Sciatic nerve (tissue), 2 donors: Measurements from ENCODE around the gene ZNF121. TPM values are rescaled to one million over a fixed set of nuclear protein-coding genes. Genes with fewer than 3 reads are reported as not detected.
"Not testable (repeated sequence)": the region's sequence is repeated elsewhere in the genome, so short reads cannot be mapped to it uniquely, and the experiment has no call there.

Source experiments
- ATAC-seq: fragments of 200-7000 bp; cut with Tn5 transposase; one replicate; pipeline ENCODE4 v1.9.1; 2020; ENCODE audit warnings: mild to moderate bottlenecking, moderate library complexity
- DNase-seq: peaks from one replicate; pipeline ENCODE4 v3.0.0-alpha.2; 2020; ENCODE audit warnings: low spot score
- intact Hi-C: fragments of 100-400 bp; cut with DNase I; formaldehyde crosslinking; loops from one replicate; pipeline ENCODE4 v1.14.2; 2022
- total RNA-seq: library from RNA; stranded (reverse); fragmentation: NEBNext Ultra II Directional; extraction: Animal tissue kit (Norgen Biotek cat#: 25700); gene quantifications from one replicate; pipeline ENCODE4 v1.2.1, GENCODE V29; 2021
- donor health status: DM: no; HTN: no; CAD: no.
- donor health status: DM: no; HTN: no; CAD: no.

ZNF121 gene
- total RNA-seq, result 31.8 TPM

DNA sequence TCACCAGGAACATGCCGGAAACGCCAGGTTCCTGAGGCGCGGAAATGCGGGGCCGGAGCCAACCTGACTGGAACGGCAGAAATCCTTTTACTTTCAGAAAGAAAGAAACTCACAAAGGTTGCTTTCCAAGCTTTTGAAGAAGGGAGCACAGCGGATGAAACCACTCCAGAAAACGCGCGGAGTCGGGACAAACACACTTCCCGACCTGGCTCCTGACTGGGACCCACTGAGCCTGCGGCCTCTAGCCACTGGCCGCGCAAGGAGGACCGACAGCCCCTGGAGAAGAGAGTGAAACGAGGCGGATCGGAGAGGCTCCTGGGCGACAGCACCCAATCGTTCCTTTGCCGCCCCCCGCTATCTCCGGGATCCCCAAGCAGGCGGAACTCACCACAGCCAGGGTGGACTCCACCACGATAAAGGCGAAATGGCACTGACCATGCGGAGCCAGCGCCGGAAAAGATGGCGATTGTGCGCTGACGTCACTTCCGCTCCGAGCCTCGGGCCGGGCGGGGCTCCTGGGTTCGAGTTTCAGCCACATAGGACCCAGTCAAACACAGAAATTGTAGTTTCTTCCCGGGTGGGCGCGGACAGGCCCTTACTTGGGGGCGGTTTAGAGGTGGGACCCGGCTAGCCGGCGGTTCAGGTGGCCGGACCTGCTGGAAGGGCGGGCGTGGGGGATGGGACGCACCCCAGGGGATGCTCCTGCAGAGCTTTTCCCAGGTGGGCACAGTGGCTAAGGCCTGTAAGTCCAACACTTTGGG, at the start of gene ZNF121:
ZNF121 (minus strand) TSS at position 432 of the 761 bp plus-strand sequence. CDS start 16,407 bp downstream, outside the sequence.
- intact Hi-C loops, result no loop called here
- DNase-seq, result peak; percentile 93
- ATAC-seq, result peak; percentile 99

DNA sequence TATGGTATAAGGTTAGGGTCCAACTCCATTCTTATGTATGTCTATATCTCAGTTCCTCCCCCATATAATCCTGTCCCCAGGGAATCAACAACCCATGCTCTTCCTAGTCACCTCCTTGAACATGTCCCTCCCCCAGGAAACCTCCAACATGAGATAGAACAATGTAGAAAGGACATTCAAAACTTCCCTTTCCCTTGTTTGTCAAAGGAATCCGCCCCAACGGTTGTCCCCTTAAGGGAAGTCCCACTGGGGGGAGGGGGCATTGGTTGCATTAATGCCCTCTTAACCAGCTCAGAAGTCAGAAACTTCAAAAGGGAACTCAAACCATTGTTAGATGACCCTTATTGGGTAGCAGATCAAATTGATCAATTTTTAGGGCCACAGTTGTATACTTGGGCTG, 43.6 kb upstream of the ZNF121 start:
- intact Hi-C loops, result loop anchor here (10.0 kb wide), 1 partner anchor 167 kb away; no protein-coding TSS in a partner anchor
- DNase-seq, result no peak
- ATAC-seq, result no peak

DNA sequence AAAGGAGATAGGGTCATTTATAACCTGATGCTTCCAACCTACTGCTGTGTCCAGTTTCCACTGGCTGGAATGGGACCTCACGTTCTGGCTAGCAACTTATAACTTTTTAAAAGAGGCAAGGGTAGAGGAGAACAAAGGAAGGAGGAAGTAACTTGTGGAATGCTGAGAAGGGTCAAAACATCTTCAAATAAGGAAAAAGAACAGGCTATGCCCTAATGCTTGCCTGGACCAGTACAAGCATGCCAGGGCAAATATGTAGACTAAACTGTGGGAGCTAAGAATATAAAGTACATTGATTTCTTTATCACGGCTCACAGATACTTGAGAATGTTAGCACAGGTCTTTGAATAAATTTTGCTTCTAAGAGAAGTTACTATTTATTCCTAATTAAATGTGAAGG, 38.2 kb upstream of the ZNF121 start:
- ATAC-seq (no peak), DNase-seq (no peak)
- intact Hi-C loops, result loop anchor here (10.0 kb wide), 1 partner anchor 172 kb away; no protein-coding TSS in a partner anchor

DNA sequence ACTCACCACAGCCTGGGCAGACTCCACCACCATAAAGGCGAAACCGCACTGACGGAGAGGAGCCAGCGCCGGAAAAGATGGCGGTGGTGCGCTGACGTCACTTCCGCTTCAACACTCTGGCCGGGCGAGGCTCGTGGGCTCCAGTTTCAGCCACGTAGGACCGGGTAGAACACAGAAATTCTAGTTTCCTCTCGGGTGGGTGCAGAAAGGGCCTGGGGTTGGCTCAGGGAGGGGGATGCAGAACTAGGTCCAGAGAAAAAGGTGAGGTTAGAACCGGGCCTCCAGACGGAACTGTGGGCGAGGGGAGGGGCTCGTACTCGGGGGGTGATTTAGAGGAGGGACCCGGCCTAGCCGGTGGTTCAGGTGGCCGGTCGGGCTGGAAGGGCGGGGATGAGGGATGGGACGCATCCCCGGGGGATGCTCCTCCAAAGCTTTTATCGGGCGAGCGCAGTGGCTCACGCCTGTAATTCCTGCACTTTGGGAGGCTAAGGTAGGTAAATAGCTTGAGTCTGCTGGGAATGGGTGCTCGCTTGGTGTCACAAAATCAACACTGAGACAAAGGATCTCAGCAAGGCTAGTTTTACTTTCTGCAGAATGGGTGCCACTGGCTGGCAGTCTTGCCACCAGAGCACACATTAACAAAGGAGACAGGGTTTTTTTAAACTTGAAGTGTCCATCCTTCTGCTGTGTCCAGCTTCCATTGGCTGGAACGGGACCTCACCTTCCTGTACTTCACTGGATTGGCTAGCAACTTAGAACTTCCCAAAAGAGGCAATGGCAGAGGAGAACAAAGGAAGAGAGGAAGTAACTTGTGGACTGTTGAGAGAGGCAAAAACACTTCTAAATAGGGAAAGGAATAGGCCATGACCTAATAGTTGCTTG, 37.1 kb upstream of the ZNF121 start, which contains the start of gene ZNF561:
ZNF561 (minus strand) TSS at position 77 of the 882 bp plus-strand sequence. CDS start 1,776 bp downstream, outside the sequence.
- intact Hi-C loops, result loop anchor here (10.0 kb wide), 1 partner anchor 173 kb away; no protein-coding TSS in a partner anchor
- DNase-seq (peak; percentile 93), ATAC-seq (peak; percentile 98)

GRCh38 chr19:9620842-9621155, 36.5 kb upstream of the ZNF121 start:
- no peak for DNase-seq
- intact Hi-C loops, result loop anchor here (10.0 kb wide), 1 partner anchor 174 kb away; no protein-coding TSS in a partner anchor
- ATAC-seq, result no peak

DNA sequence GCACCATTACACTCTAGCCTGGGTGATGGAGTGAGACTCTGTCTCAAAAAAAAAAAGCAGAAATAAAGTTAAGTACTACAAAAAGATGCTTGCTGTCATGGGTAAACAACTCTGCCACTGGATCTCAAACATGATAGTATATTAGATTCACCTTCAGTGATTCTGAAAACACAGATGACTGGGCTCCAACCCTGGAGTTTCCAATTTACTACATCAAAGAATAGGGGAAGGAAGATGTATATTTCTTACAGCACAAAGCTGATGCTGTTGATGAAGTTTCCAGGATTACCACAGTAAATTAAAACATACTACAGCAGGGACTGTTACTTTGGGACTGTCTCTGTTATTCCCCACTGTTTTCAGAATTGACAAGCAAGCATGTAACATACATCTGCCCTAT, 31.5 kb upstream of the ZNF121 start:
- ATAC-seq (no peak), DNase-seq (no peak)
- intact Hi-C loops, result no loop called here

GRCh38 chr19:9610484-9611113, 26.3 kb upstream of the ZNF121 start:
- no peak for DNase-seq
- ATAC-seq, result no peak
- intact Hi-C loops, result no loop called here

- intact Hi-C loops, result no loop called here
- ATAC-seq, result no peak
These were observed 24.6 kb upstream of the ZNF121 start for GRCh38 chr19:9608912-9609311.

DNA sequence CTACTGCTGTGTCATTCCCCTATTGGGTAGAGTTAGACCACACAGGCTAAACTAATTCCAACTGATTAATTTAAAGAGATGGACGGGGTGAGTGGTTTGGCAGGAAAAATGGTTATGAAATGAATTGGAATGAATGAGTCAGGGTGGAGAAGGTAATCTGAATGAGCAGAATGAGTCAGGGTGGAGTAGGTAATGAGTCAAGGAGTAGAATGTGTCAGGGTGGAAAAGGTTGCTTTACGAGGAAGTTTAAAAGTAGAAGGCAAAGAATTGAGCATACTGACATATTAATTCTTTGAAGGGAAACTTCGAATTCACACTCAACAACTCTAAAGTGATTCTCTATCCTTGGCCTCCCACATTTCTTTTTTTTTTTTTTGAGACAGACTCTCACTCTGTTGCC, 12.7 kb upstream of the ZNF121 start:
- intact Hi-C loops, result no loop called here
- no peak for DNase-seq
- ATAC-seq, result no peak

More at GRCh38 chr19:9608912-9609311, 24.6 kb upstream of the ZNF121 start:
- no peak for DNase-seq

DNA sequence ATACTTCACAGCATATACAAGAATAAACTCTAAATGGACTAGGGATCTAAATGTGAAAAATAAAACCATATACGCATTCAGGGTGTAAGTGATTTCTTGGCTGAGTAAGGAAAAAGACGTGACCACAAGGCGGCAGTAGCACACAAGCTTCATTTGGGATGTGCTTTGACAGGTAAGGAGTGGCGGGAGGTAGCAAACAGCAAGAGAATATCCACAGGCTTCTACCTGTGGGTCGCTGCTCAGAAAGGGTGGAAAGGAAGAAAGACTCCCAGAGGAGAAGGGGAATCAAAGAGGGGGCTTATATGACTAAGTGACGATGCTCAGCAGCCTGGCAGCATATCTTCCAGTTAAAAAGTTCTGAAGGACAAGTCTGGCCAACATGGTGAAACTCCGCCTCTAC, 2.5 kb upstream of the ZNF121 start:
- DNase-seq (peak; percentile 66), ATAC-seq (no peak)
- intact Hi-C loops, result no loop called here

DNA sequence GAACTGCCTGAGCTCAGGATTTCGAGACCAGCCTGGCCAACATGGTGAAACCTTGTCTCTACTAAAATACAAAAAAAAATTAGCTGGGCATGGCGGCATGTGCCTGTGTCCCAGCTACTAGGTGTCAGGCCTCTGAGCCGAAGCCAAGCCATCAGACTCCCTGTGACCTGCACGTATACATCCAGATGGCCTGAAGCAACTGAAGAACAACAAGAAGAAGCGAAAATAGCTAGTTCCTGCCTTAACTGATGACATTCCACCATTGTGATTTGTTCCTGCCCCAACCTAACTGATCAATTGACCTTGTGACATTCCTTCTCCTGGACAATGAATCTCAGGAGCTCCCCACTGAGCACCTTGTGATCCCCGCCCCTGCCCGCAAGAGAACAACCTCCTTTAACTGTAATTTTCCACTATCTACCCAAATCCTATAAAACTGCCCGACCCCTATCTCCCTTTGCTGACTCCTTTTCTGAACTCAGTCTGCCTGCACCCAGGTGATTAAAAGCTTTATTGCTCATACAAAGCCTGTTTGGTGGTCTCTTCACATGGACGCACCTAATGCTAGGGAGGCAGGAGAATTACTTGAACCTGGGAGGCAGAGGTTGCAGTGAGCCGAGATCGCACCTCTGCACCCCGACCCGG, 2.1 kb downstream of the ZNF121 start:
- DNase-seq, ATAC-seq, intact Hi-C loops: not testable (repeated sequence)

- intact Hi-C loops, result no loop called here
- DNase-seq (no peak), ATAC-seq (no peak)
These were observed 3.6 kb downstream of the ZNF121 start for GRCh38 chr19:9580728-9581127.

DNA sequence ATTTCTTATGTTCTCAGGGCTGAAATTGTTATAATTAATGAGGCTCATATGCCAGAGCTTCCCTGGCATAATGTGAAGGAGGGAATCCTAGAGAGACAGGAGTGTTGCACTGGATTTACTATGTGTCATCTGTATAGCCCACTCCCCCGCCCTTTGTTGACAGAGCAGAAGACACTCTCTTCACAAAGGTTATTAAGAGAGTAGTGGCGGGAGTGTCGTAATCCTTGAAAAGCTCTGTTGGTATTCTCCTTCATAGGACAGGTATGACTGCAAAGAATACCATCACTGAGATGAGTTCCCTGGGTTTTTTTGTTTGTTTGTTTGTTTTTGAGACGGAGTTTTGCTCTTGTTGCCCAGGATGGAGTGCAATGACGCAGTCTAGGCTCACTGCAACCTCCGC, 14.0 kb downstream of the ZNF121 start:
- no peak for ATAC-seq
- no peak for DNase-seq
- intact Hi-C loops, result no loop called here

DNA sequence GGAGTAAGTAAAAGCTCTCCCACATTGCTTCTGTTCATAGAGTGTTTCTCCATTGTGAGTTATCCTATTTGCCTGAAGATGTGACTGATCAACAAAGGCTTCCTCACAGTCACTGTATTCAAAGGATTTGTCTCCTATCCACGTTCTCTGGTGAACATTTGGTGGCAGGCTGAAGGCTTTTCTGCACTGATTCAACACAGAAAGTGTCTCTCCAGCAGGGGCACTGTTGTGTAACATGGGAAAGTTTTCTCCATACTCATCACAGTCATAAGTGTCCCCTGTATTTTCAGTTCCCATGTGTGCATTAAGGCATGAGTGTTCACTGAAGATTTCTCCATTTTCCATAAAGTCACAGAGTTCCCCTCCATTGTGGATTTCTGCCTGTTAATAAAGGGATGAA, 17.6 kb downstream of the ZNF121 start:
- intact Hi-C loops, result no loop called here
- no peak for DNase-seq
- ATAC-seq, result no peak

- DNase-seq (no peak), ATAC-seq (no peak)
- intact Hi-C loops, result no loop called here
These were observed 18.2 kb downstream of the ZNF121 start for GRCh38 chr19:9565900-9566705.

GRCh38 chr19:9552536-9553274, 31.6 kb downstream of the ZNF121 start:
- ATAC-seq (no peak), DNase-seq (no peak)
- intact Hi-C loops, result no loop called here

- ATAC-seq (no peak), DNase-seq (no peak)
- intact Hi-C loops, result no loop called here
These were observed 36.4 kb downstream of the ZNF121 start for GRCh38 chr19:9547870-9548269.
